ENCODE data around the gene WDR64. TPM values are rescaled to one million over a fixed set of nuclear protein-coding genes. Genes with fewer than 3 reads are reported as not detected.
A peak's percentile ranks its signal among the peaks of the same experiment; 100 is the strongest.

WDR64 gene
- total RNA-seq, 2 donors from 2014 or later, result not detected

- Histone ChIP-seq H3K36me3 (ENCODE audit: control insufficient read depth, insufficient read depth, low read length) (no peaks in the 10 kb centered on the region), H3K27me3 (ENCODE audit: control insufficient read depth, insufficient read depth, low read length, poor library complexity, severe bottlenecking) (peaks cover 15% of the 10 kb centered on the region), H3K27ac (ENCODE audit: low read depth, low read length) (no peak overlapping the region), H3K4me1 (ENCODE audit: control insufficient read depth, insufficient read depth, low read length) (no peaks in the 10 kb centered on the region), H3K9ac (ENCODE audit: extremely low read depth, low read length, poor library complexity, severe bottlenecking) (no peak overlapping the region), H3K4me3 (ENCODE audit: low read length) (no peak overlapping the region), H3K9me3 (ENCODE audit: control insufficient read depth, low read length) (no peaks in the 10 kb centered on the region)
- H3K36me3 Mint-ChIP-seq (ENCODE audit: low read depth), result no peaks in the 10 kb centered on the region
- 20% methylated on average over 1 of the region's 1 CpG; no CpG with 5 or more reads in 1 of the 2 experiments for WGBS, 2 experiments (ENCODE audit: insufficient coverage in 1 of 2, insufficient read length in 1 of 2)
- H3K4me3 Mint-ChIP-seq, result no peak overlapping the region
- DNase-seq, result no peak
- peaks cover 4% of the 10 kb centered on the region for H3K27me3 Mint-ChIP-seq (ENCODE audit: insufficient read depth)
- TF ChIP-seq CTCF (conservative IDR thresholded peaks at IDR 0.05), result peak; percentile 85
- H3K9me3 Mint-ChIP-seq, result no peaks in the 10 kb centered on the region
- no peak overlapping the region for H3K27ac Mint-ChIP-seq
- no peaks in the 10 kb centered on the region for H3K4me1 Mint-ChIP-seq
Measured at GRCh38 chr1:241834733-241835377, 182.8 kb downstream of the WDR64 start.

GRCh38 chr1:241836941-241837340 is 184.9 kb downstream of the WDR64 start:
- Mint-ChIP-seq H3K27me3 (ENCODE audit: insufficient read depth) (peaks cover 3% of the 10 kb centered on the region), H3K27ac (no peak overlapping the region), H3K9me3 (no peaks in the 10 kb centered on the region), H3K4me1 (no peaks in the 10 kb centered on the region), H3K36me3 (ENCODE audit: low read depth) (no peaks in the 10 kb centered on the region), H3K4me3 (no peak overlapping the region)
- no peak for DNase-seq
- TF ChIP-seq CTCF (conservative IDR thresholded peaks at IDR 0.05), result no peak
- H3K27me3 ChIP-seq (ENCODE audit: control insufficient read depth, insufficient read depth, low read length, poor library complexity, severe bottlenecking), result peaks cover 12% of the 10 kb centered on the region
- no peak overlapping the region for H3K9ac ChIP-seq (ENCODE audit: extremely low read depth, low read length, poor library complexity, severe bottlenecking)
- H3K4me1 ChIP-seq (ENCODE audit: control insufficient read depth, insufficient read depth, low read length), result no peaks in the 10 kb centered on the region
- no peaks in the 10 kb centered on the region for H3K36me3 ChIP-seq (ENCODE audit: control insufficient read depth, insufficient read depth, low read length)
- H3K4me3 ChIP-seq (ENCODE audit: low read length), result no peak overlapping the region
- no peaks in the 10 kb centered on the region for H3K9me3 ChIP-seq (ENCODE audit: control insufficient read depth, low read length)
- H3K27ac ChIP-seq (ENCODE audit: low read depth, low read length), result no peak overlapping the region
- WGBS, 2 experiments (ENCODE audit: insufficient coverage in 1 of 2, insufficient read length in 1 of 2), result 55% methylated on average over 1 of the region's 2 CpGs; no CpG with 5 or more reads in 1 of the 2 experiments

- H3K27ac Mint-ChIP-seq, result no peak overlapping the region
- H3K9me3 ChIP-seq (ENCODE audit: control insufficient read depth, low read length), result no peaks in the 10 kb centered on the region
- no peak overlapping the region for H3K4me3 ChIP-seq (ENCODE audit: low read length)
- no peaks in the 10 kb centered on the region for H3K4me1 ChIP-seq (ENCODE audit: control insufficient read depth, insufficient read depth, low read length)
- WGBS, 2 experiments (ENCODE audit: insufficient coverage in 1 of 2, insufficient read length in 1 of 2), result 90 to 91% methylated on average over 2 to 5 of the region's 5 CpGs
- no peaks in the 10 kb centered on the region for H3K9me3 Mint-ChIP-seq
- no peaks in the 10 kb centered on the region for H3K4me1 Mint-ChIP-seq
- no peak overlapping the region for H3K27ac ChIP-seq (ENCODE audit: low read depth, low read length)
- H3K36me3 Mint-ChIP-seq (ENCODE audit: low read depth), result no peaks in the 10 kb centered on the region
- no peaks in the 10 kb centered on the region for H3K27me3 Mint-ChIP-seq (ENCODE audit: insufficient read depth)
- no peak overlapping the region for H3K9ac ChIP-seq (ENCODE audit: extremely low read depth, low read length, poor library complexity, severe bottlenecking)
- no peak overlapping the region for H3K4me3 Mint-ChIP-seq
- no peak for TF ChIP-seq CTCF (conservative IDR thresholded peaks at IDR 0.05)
- no peak for DNase-seq
- no peaks in the 10 kb centered on the region for H3K36me3 ChIP-seq (ENCODE audit: control insufficient read depth, insufficient read depth, low read length)
- H3K27me3 ChIP-seq (ENCODE audit: control insufficient read depth, insufficient read depth, low read length, poor library complexity, severe bottlenecking), result peaks cover 8% of the 10 kb centered on the region
Measured at GRCh38 chr1:241837416-241837815, 185.3 kb downstream of the WDR64 start.
